Lower leg skin (tissue), 4 donors: ENCODE measurements around the gene ZNF248. TPM values are rescaled to one million over a fixed set of nuclear protein-coding genes. Genes with fewer than 3 reads are reported as not detected.
"Not testable (repeated sequence)": the region's sequence is repeated elsewhere in the genome, so short reads cannot be mapped to it uniquely, and the experiment has no call there.

Experiments
- DNase-seq, 2 donors: peaks; one replicate each; pipeline ENCODE4 v3.0.0-alpha.2; 2019; ENCODE audit warnings: low spot score in 2 of 2
- H3K4me3 ChIP-seq: fragments of 200-600 bp; sonication (generic); 2 replicates; pipeline ENCODE4 v1.5.1; 2017; ENCODE audit warnings: mild to moderate bottlenecking, low read depth; ENCODE audit not compliant: poor library complexity, severe bottlenecking
- POLR2A ChIP-seq, 2 donors: fragments of 450-650 bp; IDR thresholded peaks; one replicate each; pipeline ENCODE4 v1.6.1; 2016 to 2017; ENCODE audit warnings: antibody characterized with exemption in 2 of 2, mild to moderate bottlenecking in 1 of 2, moderate library complexity in 1 of 2
- WGBS, 2 donors: methylation state at CpG; one replicate each; pipeline ENCODE4 v1.1.5; 2018; 5-methylcytosine and 5-hydroxymethylcytosine counted together
- intact Hi-C: fragments of 100-400 bp; cut with DNase I; formaldehyde crosslinking; loops from one replicate; pipeline ENCODE4 v1.15.0; 2023; ENCODE audit warnings: low total_unique reads
- total RNA-seq, 4 donors: library from RNA; depleted of rRNA; stranded (reverse); fragments of >200 nt; gene quantifications; one replicate each; pipeline ENCODE4 v1.1.0, GENCODE V29; 2016
- TF ChIP-seq, protein P1 (sequence below), 3 donors: fragments of 450-650 bp; IDR thresholded peaks; one replicate each; pipeline ENCODE4 v1.5.1; 2016; ENCODE audit warnings: antibody characterized with exemption in 3 of 3, mild to moderate bottlenecking in 3 of 3, moderate library complexity in 2 of 3

ZNF248 gene
- total RNA-seq, 4 donors from 2014 or later: 7.1 to 10.2 (median 8.2) TPM

DNA sequence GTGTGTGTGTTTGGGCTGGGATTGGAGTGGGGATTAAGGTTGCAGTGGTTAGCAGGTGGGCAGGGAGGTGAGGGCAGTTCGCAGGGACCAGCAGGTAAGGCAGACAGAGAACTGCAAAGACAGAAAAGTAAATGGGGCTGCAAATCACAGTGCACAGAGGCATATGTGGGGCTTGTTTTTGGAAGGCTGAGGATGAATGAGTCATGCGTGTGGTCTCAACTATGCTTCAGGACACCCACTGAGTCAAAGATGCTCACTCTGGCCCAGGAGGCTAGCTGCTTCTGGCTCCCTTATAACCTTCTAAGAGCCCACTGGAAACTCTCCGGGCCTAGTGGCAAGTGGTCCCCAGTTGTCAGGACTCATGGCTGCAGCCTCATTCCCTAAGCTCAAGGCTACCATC is 118.2 kb downstream of the ZNF248 start:
- no peak for TF ChIP-seq POLR2A (IDR thresholded peaks at IDR 0.05)
- TF ChIP-seq, protein P1, sequence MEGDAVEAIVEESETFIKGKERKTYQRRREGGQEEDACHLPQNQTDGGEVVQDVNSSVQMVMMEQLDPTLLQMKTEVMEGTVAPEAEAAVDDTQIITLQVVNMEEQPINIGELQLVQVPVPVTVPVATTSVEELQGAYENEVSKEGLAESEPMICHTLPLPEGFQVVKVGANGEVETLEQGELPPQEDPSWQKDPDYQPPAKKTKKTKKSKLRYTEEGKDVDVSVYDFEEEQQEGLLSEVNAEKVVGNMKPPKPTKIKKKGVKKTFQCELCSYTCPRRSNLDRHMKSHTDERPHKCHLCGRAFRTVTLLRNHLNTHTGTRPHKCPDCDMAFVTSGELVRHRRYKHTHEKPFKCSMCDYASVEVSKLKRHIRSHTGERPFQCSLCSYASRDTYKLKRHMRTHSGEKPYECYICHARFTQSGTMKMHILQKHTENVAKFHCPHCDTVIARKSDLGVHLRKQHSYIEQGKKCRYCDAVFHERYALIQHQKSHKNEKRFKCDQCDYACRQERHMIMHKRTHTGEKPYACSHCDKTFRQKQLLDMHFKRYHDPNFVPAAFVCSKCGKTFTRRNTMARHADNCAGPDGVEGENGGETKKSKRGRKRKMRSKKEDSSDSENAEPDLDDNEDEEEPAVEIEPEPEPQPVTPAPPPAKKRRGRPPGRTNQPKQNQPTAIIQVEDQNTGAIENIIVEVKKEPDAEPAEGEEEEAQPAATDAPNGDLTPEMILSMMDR (IDR thresholded peaks at IDR 0.05): no peak
- H3K4me3 ChIP-seq: no peak overlapping the region
- intact Hi-C loops: no loop called here
- DNase-seq: no peak
- WGBS, 2 donors: 74 to 84% methylated on average over 2 to 3 of the region's 3 CpGs

DNA sequence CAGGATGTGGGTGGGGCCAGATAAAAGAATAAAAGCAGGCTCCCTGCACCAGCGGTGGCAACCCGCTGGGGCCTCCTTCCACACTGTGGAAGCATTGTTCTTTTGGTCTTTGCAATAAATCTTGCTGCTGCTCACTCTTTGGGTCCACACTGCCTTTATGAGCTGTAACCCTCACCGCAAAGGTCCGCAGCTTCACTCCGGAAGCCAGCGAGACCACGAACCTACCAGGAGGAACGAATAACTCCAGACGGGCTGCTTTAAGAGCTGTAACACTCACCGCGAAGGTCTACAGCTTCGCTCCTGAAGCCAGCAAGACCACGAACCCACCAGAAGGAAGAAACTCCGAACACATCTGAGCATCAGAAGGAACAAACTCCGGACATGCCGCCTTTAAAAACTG is 119.2 kb downstream of the ZNF248 start:
- H3K4me3 ChIP-seq, intact Hi-C loops, DNase-seq: not testable (repeated sequence)
- WGBS, 2 donors: 85 to 92% methylated on average over 16 of the region's 16 CpGs

DNA sequence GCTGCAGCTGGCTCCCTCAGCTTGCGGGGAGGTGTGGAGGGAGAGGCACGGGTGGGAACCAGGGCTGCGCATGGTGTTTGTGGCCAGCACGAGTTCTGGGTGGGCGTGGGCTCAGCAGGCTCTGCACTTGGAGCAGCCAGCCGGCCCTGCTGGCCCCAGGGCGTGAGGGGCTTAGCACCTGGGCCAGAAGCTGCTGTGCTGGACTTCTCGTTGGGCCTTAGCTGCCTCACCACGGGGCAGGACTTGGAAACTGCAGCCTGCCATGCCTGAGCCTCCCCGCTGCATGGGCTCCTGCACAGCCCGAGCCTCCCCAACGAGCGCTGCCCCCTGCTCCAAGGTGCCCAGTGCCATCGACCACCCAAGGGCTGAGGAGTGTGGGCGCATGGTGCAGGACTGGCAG is 120.1 kb downstream of the ZNF248 start:
- no peak for TF ChIP-seq POLR2A (IDR thresholded peaks at IDR 0.05)
- 79 to 90% methylated on average over 5 to 7 of the region's 15 CpGs for WGBS, 2 donors
- no peak overlapping the region for H3K4me3 ChIP-seq
- intact Hi-C loops: no loop called here
- DNase-seq: no peak

DNA sequence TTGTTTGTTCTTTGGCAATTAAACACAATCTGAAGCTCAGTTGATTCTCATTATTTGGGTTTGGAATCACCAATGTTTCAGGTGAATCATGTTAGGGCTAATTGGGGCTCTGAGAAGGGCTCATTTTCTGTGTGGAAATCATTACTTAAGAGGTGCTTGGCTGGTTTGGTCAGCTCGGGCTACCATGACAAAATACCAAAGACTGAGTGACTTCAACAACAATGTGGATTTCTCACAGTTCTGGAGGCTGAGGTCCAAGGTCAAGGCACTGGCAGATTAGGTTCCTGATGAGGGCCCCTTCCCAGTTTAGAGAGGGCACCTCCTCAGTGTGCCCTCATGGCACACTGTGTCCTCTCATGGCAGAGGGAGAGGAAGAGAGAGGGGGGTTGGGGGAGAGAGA is 121.3 kb downstream of the ZNF248 start:
- no peak overlapping the region for H3K4me3 ChIP-seq
- intact Hi-C loops: no loop called here
- DNase-seq: no peak
- WGBS, 2 donors: 45 to 48% methylated on average over 1 of the region's 1 CpG
- no peak for TF ChIP-seq POLR2A (IDR thresholded peaks at IDR 0.05)
- TF ChIP-seq, protein P1 (IDR thresholded peaks at IDR 0.05): no peak

DNA sequence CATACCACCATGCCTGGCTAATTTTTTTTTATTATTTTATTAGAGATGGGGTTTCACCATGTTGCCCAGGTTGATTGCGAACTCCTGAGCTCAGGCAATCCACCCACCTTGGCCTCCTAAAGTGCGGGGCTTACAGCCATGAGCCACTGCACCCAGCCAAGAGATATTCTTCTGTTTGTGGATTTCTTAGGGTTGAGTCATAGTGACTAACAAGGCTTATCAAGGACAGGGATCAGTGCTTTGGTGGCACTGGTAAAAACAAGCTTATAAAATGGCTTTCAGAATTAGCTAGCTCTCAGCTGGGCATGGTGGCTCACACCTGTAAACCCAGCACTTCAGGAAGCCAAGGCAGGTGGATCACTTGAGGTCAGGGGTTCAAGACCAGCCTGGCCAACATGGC is 122.4 kb downstream of the ZNF248 start:
- TF ChIP-seq, protein P1 (IDR thresholded peaks at IDR 0.05): no peak
- TF ChIP-seq POLR2A (IDR thresholded peaks at IDR 0.05): no peak
- 76 to 83% methylated on average over 2 of the region's 2 CpGs for WGBS, 2 donors
- DNase-seq: no peak
- no peak overlapping the region for H3K4me3 ChIP-seq
- intact Hi-C loops: no loop called here

Other genes starting within 250 kb of the ZNF248 start
- 1 to 10 TPM; 5.3 to 9.2 (median 7.7) TPM for gene ZNF25, start 119.0 kb upstream of the ZNF248 start, total RNA-seq
- 10 to 100 TPM; 16.8 to 28.8 (median 23.0) TPM for gene ZNF33A, start 153.1 kb upstream of the ZNF248 start, total RNA-seq
- gene ZNF37A, start 236.7 kb upstream of the ZNF248 start, total RNA-seq: 10 to 100 TPM in 1 of 4 donors, 1 to 10 TPM in 3; 6.5 to 11.3 (median 9.6) TPM